IPS-18c (cell line): ENCODE results near the gene ZNF783.
A peak's percentile ranks its signal among the peaks of the same experiment; 100 is the strongest.
"Not testable (repeated sequence)": the region's sequence is repeated elsewhere in the genome, so short reads cannot be mapped to it uniquely, and the experiment has no call there.

ENCODE experiments used
- H3K4me3 ChIP-seq: 2 replicates; pipeline ENCODE4 v1.7.0; 2013; ENCODE audit warnings: low read depth, mild to moderate bottlenecking, low read length, moderate library complexity; ENCODE audit not compliant: insufficient read depth
- H3K9me3 ChIP-seq: one replicate; pipeline ENCODE4 v1.6.1; 2013; ENCODE audit warnings: mild to moderate bottlenecking, low read length, moderate library complexity; ENCODE audit not compliant: control insufficient read depth, insufficient read depth

Gene ZNF783

GRCh38 chr7:149233655-149234204 is 28.3 kb upstream of the ZNF783 start:
- not testable (repeated sequence) for H3K9me3 ChIP-seq, H3K4me3 ChIP-seq

DNA sequence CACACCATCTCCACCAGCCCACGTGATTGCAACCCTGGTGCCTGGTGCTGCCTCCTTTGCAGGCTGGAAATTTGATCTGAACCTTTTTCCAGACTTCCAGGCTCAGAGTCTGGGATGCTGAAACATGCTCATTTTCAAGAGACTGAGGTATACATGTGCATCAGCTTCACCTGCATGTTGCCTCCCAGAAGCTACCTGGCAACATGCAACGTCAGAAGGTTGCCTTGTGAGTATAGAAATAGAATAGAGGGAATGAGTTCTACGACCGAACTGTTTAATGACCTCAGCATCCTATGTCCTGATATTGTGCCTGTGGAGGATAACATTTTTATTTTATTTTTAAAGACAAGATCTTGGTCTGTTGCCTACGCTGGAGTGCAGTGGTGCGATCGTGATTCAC is 24.5 kb upstream of the ZNF783 start:
- Histone ChIP-seq H3K9me3 (no peaks in the 10 kb centered on the region), H3K4me3 (no peak overlapping the region)

DNA sequence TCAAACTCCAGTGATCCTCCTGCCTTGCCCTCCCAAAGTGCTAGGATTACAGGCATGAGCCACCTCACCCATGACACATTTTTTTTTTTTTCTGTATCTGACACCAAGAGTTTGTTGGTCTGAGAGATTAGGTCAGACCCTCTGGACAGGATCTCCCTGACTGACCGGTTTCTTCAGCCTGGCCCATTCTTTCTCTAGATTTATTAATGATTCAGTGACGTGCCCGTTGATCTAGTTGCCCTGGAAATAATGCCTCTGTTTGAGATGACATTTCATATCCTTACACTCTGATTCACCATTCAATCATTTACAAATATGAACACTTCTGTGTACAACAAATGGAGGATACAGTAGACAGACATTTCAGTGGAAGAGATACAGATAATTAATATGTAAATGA is 23.9 kb upstream of the ZNF783 start:
- Histone ChIP-seq H3K4me3 (no peak overlapping the region), H3K9me3 (no peaks in the 10 kb centered on the region)

GRCh38 chr7:149239345-149240143 is 22.5 kb upstream of the ZNF783 start, which contains the start of gene ZNF212:
Gene ZNF212, plus strand, starts transcription at chr7:149239651. Its CDS starts 128 bp downstream, at chr7:149239779.
- peak within 1 kb of the TSS; percentile 97 for H3K4me3 ChIP-seq
- no peaks in the 10 kb centered on the region for H3K9me3 ChIP-seq

GRCh38 chr7:149240637-149241036 is 21.4 kb upstream of the ZNF783 start:
- Histone ChIP-seq H3K9me3 (no peaks in the 10 kb centered on the region), H3K4me3 (peak overlapping the region; percentile 97)

DNA sequence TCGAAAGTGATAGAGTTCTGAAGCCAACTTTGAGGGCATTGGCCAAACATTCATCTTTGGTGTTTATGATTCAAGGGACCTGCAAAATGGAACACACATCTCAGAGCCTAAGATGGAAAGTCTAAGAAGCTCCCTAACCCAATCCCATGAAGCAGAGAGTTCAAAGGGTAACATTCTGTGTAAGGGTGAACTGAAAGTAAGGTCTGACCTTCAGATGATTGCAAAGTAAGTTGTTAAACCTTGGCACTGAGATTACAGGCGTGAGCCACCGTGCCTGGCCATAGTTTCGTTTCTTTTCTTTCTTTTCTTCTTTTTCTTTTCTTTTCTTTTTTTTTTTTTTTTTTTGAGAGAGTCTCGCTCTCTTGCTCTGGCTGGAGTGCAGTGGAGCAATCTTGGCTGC is 20.3 kb upstream of the ZNF783 start:
- H3K4me3 ChIP-seq, result no peak overlapping the region
- no peaks in the 10 kb centered on the region for H3K9me3 ChIP-seq

DNA sequence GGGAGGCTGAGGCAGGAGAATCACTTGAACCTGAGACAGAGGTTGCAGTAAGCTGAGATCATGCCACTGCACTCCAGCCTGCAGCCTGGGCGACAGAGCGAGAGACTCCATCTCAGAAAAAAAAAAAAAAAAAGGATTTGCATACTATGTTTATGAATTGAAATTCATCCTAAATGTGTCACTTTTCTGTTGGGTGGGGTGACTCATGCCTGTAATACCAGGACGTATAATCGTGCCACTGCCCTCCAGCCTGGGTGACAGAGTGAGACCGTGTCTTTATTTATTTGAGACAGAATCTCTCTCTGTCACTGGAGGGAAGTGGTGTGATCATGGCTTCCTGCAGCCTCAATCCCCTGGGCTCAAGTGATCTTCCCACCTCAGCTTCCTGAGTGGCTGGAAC is 16.8 kb upstream of the ZNF783 start:
- Histone ChIP-seq H3K9me3 (no peaks in the 10 kb centered on the region), H3K4me3 (no peak overlapping the region)

DNA sequence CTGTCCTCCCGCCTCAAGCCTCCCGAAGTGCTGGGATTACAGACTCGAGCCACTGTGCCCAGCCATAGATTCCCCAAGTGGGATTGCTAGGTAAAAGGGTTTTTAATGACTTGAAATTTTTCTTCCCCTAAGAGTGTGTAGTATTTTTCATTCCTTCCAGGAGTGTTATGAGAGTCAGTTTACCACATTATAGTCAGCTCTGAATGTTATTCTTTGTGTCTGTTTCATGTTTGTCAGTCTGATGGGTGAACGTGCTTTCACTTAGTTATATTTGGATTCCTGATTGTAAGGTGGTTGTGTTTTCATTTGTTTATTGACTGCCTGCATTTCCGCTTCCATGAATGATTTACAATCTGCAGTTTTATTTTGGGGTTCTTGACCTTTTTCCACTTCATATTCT is 16.3 kb upstream of the ZNF783 start:
- no peak overlapping the region for H3K4me3 ChIP-seq
- H3K9me3 ChIP-seq, result no peaks in the 10 kb centered on the region

- Histone ChIP-seq H3K9me3 (no peaks in the 10 kb centered on the region), H3K4me3 (no peak overlapping the region)
Observed at GRCh38 chr7:149248777-149249176, 13.2 kb upstream of the ZNF783 start.

DNA sequence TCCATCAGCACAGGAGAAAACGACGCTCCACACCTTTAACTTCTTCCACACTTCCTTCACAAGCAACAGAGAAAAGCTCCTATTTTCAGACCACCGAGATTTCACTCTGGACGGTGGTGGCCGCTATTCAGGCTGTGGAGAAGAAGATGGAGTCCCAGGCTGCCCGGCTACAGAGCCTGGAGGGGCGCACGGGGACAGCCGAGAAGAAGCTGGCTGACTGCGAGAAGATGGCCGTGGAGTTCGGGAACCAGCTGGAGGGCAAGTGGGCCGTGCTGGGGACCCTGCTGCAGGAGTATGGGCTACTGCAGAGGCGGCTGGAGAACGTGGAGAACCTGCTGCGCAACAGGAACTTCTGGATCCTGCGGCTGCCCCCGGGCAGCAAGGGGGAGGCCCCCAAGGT is 11.8 kb upstream of the ZNF783 start:
- not testable (repeated sequence) for H3K9me3 ChIP-seq, H3K4me3 ChIP-seq

- not testable (repeated sequence) for H3K9me3 ChIP-seq, H3K4me3 ChIP-seq
Observed at GRCh38 chr7:149251518-149251917, 10.5 kb upstream of the ZNF783 start.

GRCh38 chr7:149252378-149252777 is 9.6 kb upstream of the ZNF783 start:
- Histone ChIP-seq H3K4me3 (no peak overlapping the region), H3K9me3 (no peaks in the 10 kb centered on the region)

GRCh38 chr7:149253665-149254064 is 8.3 kb upstream of the ZNF783 start:
- no peaks in the 10 kb centered on the region for H3K9me3 ChIP-seq
- H3K4me3 ChIP-seq, result no peak overlapping the region

- Histone ChIP-seq H3K4me3 (no peak overlapping the region), H3K9me3 (no peaks in the 10 kb centered on the region)
Observed at GRCh38 chr7:149254181-149254858, 7.7 kb upstream of the ZNF783 start.

DNA sequence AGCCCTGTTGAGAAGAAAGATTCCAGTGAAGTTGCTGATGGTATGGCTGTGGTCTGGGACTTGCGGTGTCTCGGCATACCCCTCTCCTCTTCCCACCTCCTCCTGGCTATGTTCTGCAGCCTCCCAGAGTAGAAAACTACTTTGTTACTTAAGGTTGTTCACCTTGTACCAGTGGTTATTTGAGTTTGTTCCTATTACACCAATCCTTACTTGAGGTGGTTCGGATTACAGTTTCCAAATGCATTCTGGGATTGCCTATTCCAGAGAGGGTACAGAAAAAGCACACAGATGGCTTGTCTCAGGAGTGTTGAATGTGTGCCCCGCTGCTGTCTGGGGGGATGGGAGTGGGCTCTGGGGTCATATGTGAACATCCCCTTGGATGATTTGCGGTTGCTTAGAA is 6.8 kb upstream of the ZNF783 start:
- H3K9me3 ChIP-seq, result no peaks in the 10 kb centered on the region
- no peak overlapping the region for H3K4me3 ChIP-seq

DNA sequence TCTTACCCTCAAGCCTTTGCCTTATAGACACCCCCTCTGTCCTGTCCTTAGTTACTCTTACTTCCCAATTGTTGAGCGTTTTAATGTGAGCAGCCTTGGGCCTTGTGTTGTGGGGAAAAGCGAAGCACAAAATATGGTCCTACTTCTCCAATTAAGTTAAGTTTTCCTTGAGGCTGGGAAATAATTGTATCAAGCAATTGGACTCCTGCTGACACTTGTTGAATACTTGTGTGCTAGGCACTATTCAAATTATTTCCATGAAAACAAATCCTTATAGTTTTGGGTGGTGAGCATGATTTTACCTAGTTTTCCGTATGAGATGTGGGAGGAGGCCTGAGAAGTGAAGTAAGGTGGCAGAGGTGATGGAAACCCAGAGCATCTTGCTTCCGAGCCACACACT is 5.4 kb upstream of the ZNF783 start:
- no peak overlapping the region for H3K4me3 ChIP-seq
- H3K9me3 ChIP-seq, result no peaks in the 10 kb centered on the region

DNA sequence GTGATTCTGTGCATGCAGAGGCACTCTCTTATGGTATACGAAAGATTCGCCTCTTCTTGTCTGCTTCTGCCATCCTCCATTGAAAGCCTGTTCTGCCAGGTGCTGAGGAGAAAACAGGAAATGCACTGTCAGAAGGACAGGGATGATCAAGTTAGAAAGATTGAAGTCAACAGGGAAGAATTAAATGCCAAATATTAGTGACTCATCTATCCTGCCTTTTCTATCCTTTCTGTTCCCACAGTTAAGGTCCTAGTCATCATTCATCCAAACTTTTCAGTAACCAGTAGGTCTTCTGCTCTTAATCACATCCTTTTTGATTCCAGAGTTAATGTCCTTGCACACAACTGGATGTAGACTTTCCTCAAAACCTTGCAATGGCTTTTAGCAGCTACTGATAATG is 4.8 kb upstream of the ZNF783 start:
- Histone ChIP-seq H3K9me3 (no peaks in the 10 kb centered on the region), H3K4me3 (no peak overlapping the region)

GRCh38 chr7:149261316-149261828 is 624 bp upstream of the ZNF783 start:
- Histone ChIP-seq H3K4me3 (peak overlapping the region; percentile 71), H3K9me3 (no peaks in the 10 kb centered on the region)
